ENCODE results near the gene ODF2.
A peak's percentile ranks its signal among the peaks of the same experiment; 100 is the strongest.

ODF2 gene

GRCh38 chr9:128457207-128457606 is 1.4 kb downstream of the ODF2 start:
- TF ChIP-seq CTCF (IDR thresholded peaks at IDR 0.05; ENCODE audit: insufficient read depth, low read length, poor library complexity, severe bottlenecking) = no peak
- no peaks in the 10 kb centered on the region for H3K27me3 ChIP-seq (replicated peaks; ENCODE audit: control insufficient read depth, insufficient read depth, low read length)
- DNase-seq (ENCODE audit: extremely low read depth, insufficient read length) = no peak
- peaks cover 13% of the 10 kb centered on the region for H3K36me3 ChIP-seq (ENCODE audit: control insufficient read depth, insufficient read depth, low read length)
- peak overlapping the region; percentile 92 for H3K4me3 ChIP-seq (replicated peaks; ENCODE audit: low read depth, low read length)

GRCh38 chr9:128459011-128459410 is 3.2 kb downstream of the ODF2 start:
- Histone ChIP-seq H3K4me3 (replicated peaks; ENCODE audit: low read depth, low read length) (no peak overlapping the region), H3K27me3 (replicated peaks; ENCODE audit: control insufficient read depth, insufficient read depth, low read length) (no peaks in the 10 kb centered on the region), H3K36me3 (ENCODE audit: control insufficient read depth, insufficient read depth, low read length) (peaks cover 13% of the 10 kb centered on the region)
- no peak for DNase-seq (ENCODE audit: extremely low read depth, insufficient read length)
- TF ChIP-seq CTCF (IDR thresholded peaks at IDR 0.05; ENCODE audit: insufficient read depth, low read length, poor library complexity, severe bottlenecking) = no peak

GRCh38 chr9:128469070-128469469 is 13.3 kb downstream of the ODF2 start:
- TF ChIP-seq CTCF (IDR thresholded peaks at IDR 0.05; ENCODE audit: insufficient read depth, low read length, poor library complexity, severe bottlenecking) = no peak
- no peak for DNase-seq (ENCODE audit: extremely low read depth, insufficient read length)
- Histone ChIP-seq H3K4me3 (replicated peaks; ENCODE audit: low read depth, low read length) (no peak overlapping the region), H3K36me3 (ENCODE audit: control insufficient read depth, insufficient read depth, low read length) (peaks cover 7% of the 10 kb centered on the region), H3K27me3 (replicated peaks; ENCODE audit: control insufficient read depth, insufficient read depth, low read length) (no peaks in the 10 kb centered on the region)

GRCh38 chr9:128470560-128470959 is 14.8 kb downstream of the ODF2 start:
- Histone ChIP-seq H3K27me3 (replicated peaks; ENCODE audit: control insufficient read depth, insufficient read depth, low read length) (no peaks in the 10 kb centered on the region), H3K4me3 (replicated peaks; ENCODE audit: low read depth, low read length) (no peak overlapping the region), H3K36me3 (ENCODE audit: control insufficient read depth, insufficient read depth, low read length) (peaks cover 7% of the 10 kb centered on the region)
- DNase-seq (ENCODE audit: extremely low read depth, insufficient read length) = no peak
- no peak for TF ChIP-seq CTCF (IDR thresholded peaks at IDR 0.05; ENCODE audit: insufficient read depth, low read length, poor library complexity, severe bottlenecking)

GRCh38 chr9:128473104-128473503 is 17.3 kb downstream of the ODF2 start:
- no peaks in the 10 kb centered on the region for H3K27me3 ChIP-seq (replicated peaks; ENCODE audit: control insufficient read depth, insufficient read depth, low read length)
- no peak for TF ChIP-seq CTCF (IDR thresholded peaks at IDR 0.05; ENCODE audit: insufficient read depth, low read length, poor library complexity, severe bottlenecking)
- H3K36me3 ChIP-seq (ENCODE audit: control insufficient read depth, insufficient read depth, low read length) = peaks cover 7% of the 10 kb centered on the region
- no peak overlapping the region for H3K4me3 ChIP-seq (replicated peaks; ENCODE audit: low read depth, low read length)
- DNase-seq (ENCODE audit: extremely low read depth, insufficient read length) = no peak

- DNase-seq (ENCODE audit: extremely low read depth, insufficient read length) = no peak
- peaks cover 11% of the 10 kb centered on the region for H3K36me3 ChIP-seq (ENCODE audit: control insufficient read depth, insufficient read depth, low read length)
- H3K4me3 ChIP-seq (replicated peaks; ENCODE audit: low read depth, low read length) = no peak overlapping the region
- TF ChIP-seq CTCF (IDR thresholded peaks at IDR 0.05; ENCODE audit: insufficient read depth, low read length, poor library complexity, severe bottlenecking) = no peak
- no peaks in the 10 kb centered on the region for H3K27me3 ChIP-seq (replicated peaks; ENCODE audit: control insufficient read depth, insufficient read depth, low read length)
Observed at GRCh38 chr9:128475867-128476266, 20.1 kb downstream of the ODF2 start.
